Muscle layer of colon (tissue), 2 donors: ENCODE results near the gene P2RX5.
"Not testable (repeated sequence)": the region's sequence is repeated elsewhere in the genome, so short reads cannot be mapped to it uniquely, and the experiment has no call there.

Experiments used
- H3K27ac ChIP-seq: one replicate; pipeline ENCODE4 v1.7.0; 2013; ENCODE audit warnings: low read depth, mild to moderate bottlenecking, low read length, moderate library complexity
- H3K27me3 ChIP-seq, 2 donors: one replicate each; pipeline ENCODE4 v1.7.0; 2013; ENCODE audit warnings: low read length in 2 of 2, mild to moderate bottlenecking in 2 of 2; ENCODE audit not compliant: insufficient read depth in 2 of 2, control insufficient read depth in 1 of 2
- H3K36me3 ChIP-seq: one replicate; pipeline ENCODE4 v1.7.0; 2013; ENCODE audit warnings: mild to moderate bottlenecking, low read length; ENCODE audit not compliant: insufficient read depth
- H3K4me1 ChIP-seq: one replicate; pipeline ENCODE4 v1.7.0; 2013; ENCODE audit warnings: mild to moderate bottlenecking, low read length; ENCODE audit not compliant: insufficient read depth
- H3K4me3 ChIP-seq, 2 donors: one replicate each; pipeline ENCODE4 v1.7.0; 2013; ENCODE audit warnings: low read length in 2 of 2, low read depth in 1 of 2, mild to moderate bottlenecking in 1 of 2, moderate library complexity in 1 of 2
- H3K9ac ChIP-seq: one replicate; pipeline ENCODE4 v1.7.0; 2013; ENCODE audit warnings: low read length
- H3K9me3 ChIP-seq: one replicate; pipeline ENCODE4 v1.7.0; 2013; ENCODE audit warnings: mild to moderate bottlenecking, low read length
- donor health status: abdominal sarcoma.
- donor health status: Adenocarcinoma of cecum.

P2RX5 gene

GRCh38 chr17:3695723-3696411, at the start of gene P2RX5:
TSS of gene P2RX5 (minus strand) at chr17:3696155. CDS start at chr17:3696005, 150 bp downstream.
- Histone ChIP-seq H3K27ac (no peak within 1 kb of the TSS), H3K9ac (no peak within 1 kb of the TSS), H3K4me3 (peak within 1 kb of the TSS; percentile 32 to 38)

GRCh38 chr17:3745071-3745470, 49.1 kb upstream of the P2RX5 start:
- no peaks in the 10 kb centered on the region for H3K4me1 ChIP-seq
- H3K36me3 ChIP-seq = no peaks in the 10 kb centered on the region
- H3K27me3 ChIP-seq = no peaks in the 10 kb centered on the region
- H3K27ac ChIP-seq = no peak overlapping the region
- no peaks in the 10 kb centered on the region for H3K9me3 ChIP-seq
- H3K9ac ChIP-seq = no peak overlapping the region
- H3K4me3 ChIP-seq = no peak overlapping the region

More at GRCh38 chr17:3695723-3696411, at the start of gene P2RX5:
- Histone ChIP-seq H3K4me1 (no peaks in the 10 kb centered on the region), H3K9me3 (peaks cover 5% of the 10 kb centered on the region), H3K27me3 (peaks cover 0 to 46% of the 10 kb centered on the region in 2 donors), H3K36me3 (no peaks in the 10 kb centered on the region)

GRCh38 chr17:3744014-3744413, 48.1 kb upstream of the P2RX5 start:
- Histone ChIP-seq H3K4me1 (no peaks in the 10 kb centered on the region), H3K27ac (no peak overlapping the region), H3K4me3 (no peak overlapping the region), H3K9ac (no peak overlapping the region), H3K9me3 (no peaks in the 10 kb centered on the region), H3K27me3 (no peaks in the 10 kb centered on the region), H3K36me3 (no peaks in the 10 kb centered on the region)

GRCh38 chr17:3740611-3741073, 44.7 kb upstream of the P2RX5 start:
- H3K9ac ChIP-seq = no peak overlapping the region
- no peaks in the 10 kb centered on the region for H3K4me1 ChIP-seq
- H3K27ac ChIP-seq = no peak overlapping the region
- H3K4me3 ChIP-seq = no peak overlapping the region
- no peaks in the 10 kb centered on the region for H3K9me3 ChIP-seq
- H3K27me3 ChIP-seq = no peaks in the 10 kb centered on the region
- H3K36me3 ChIP-seq = no peaks in the 10 kb centered on the region

- no peak overlapping the region for H3K27ac ChIP-seq
- H3K27me3 ChIP-seq = no peaks in the 10 kb centered on the region
- no peaks in the 10 kb centered on the region for H3K36me3 ChIP-seq
- no peaks in the 10 kb centered on the region for H3K4me1 ChIP-seq
- no peak overlapping the region for H3K9ac ChIP-seq
- H3K9me3 ChIP-seq = no peaks in the 10 kb centered on the region
- no peak overlapping the region for H3K4me3 ChIP-seq
Observed at GRCh38 chr17:3739422-3740124, 43.6 kb upstream of the P2RX5 start.

GRCh38 chr17:3738562-3739295, 42.8 kb upstream of the P2RX5 start:
- Histone ChIP-seq H3K9ac (no peak overlapping the region), H3K36me3 (no peaks in the 10 kb centered on the region), H3K4me1 (no peaks in the 10 kb centered on the region), H3K9me3 (no peaks in the 10 kb centered on the region), H3K4me3 (no peak overlapping the region), H3K27me3 (no peaks in the 10 kb centered on the region), H3K27ac (no peak overlapping the region)

- Histone ChIP-seq H3K27ac (no peak overlapping the region), H3K27me3 (no peaks in the 10 kb centered on the region), H3K9me3 (no peaks in the 10 kb centered on the region), H3K4me3 (no peak overlapping the region), H3K4me1 (no peaks in the 10 kb centered on the region), H3K36me3 (no peaks in the 10 kb centered on the region), H3K9ac (no peak overlapping the region)
Observed at GRCh38 chr17:3735515-3735914, 39.6 kb upstream of the P2RX5 start.

GRCh38 chr17:3734911-3735276, 38.9 kb upstream of the P2RX5 start:
- H3K4me3 ChIP-seq, H3K9ac ChIP-seq, H3K9me3 ChIP-seq, H3K4me1 ChIP-seq, H3K27me3 ChIP-seq, H3K27ac ChIP-seq, H3K36me3 ChIP-seq: not testable (repeated sequence)

GRCh38 chr17:3732210-3732621, 36.3 kb upstream of the P2RX5 start:
- no peaks in the 10 kb centered on the region for H3K27me3 ChIP-seq
- no peak overlapping the region for H3K9ac ChIP-seq
- H3K27ac ChIP-seq = no peak overlapping the region
- no peaks in the 10 kb centered on the region for H3K36me3 ChIP-seq
- no peaks in the 10 kb centered on the region for H3K4me1 ChIP-seq
- no peaks in the 10 kb centered on the region for H3K9me3 ChIP-seq
- no peak overlapping the region for H3K4me3 ChIP-seq

- Histone ChIP-seq H3K9ac (no peak overlapping the region), H3K27ac (no peak overlapping the region), H3K27me3 (no peaks in the 10 kb centered on the region), H3K4me1 (no peaks in the 10 kb centered on the region), H3K36me3 (no peaks in the 10 kb centered on the region), H3K4me3 (no peak overlapping the region), H3K9me3 (no peaks in the 10 kb centered on the region)
Observed at GRCh38 chr17:3730881-3731429, 35.0 kb upstream of the P2RX5 start.

GRCh38 chr17:3729881-3730280, 33.9 kb upstream of the P2RX5 start:
- H3K9ac ChIP-seq = no peak overlapping the region
- no peaks in the 10 kb centered on the region for H3K36me3 ChIP-seq
- H3K4me1 ChIP-seq = no peaks in the 10 kb centered on the region
- no peak overlapping the region for H3K27ac ChIP-seq
- no peaks in the 10 kb centered on the region for H3K9me3 ChIP-seq
- no peak overlapping the region for H3K4me3 ChIP-seq
- no peaks in the 10 kb centered on the region for H3K27me3 ChIP-seq
